GM21515 (cell line): Measurements from ENCODE around the gene DUS1L.

Experiments used
- ATAC-seq: cut with Tn5 transposase; IDR thresholded peaks from one replicate; pipeline ENCODE4 v1.9.1; 2021; ENCODE audit not compliant: unreplicated experiment

DUS1L gene

GRCh38 chr17:82101301-82101715, 35.7 kb upstream of the DUS1L start:
- no peak for ATAC-seq

- no peak for ATAC-seq
These were observed 35.1 kb upstream of the DUS1L start for GRCh38 chr17:82100502-82101298.

- ATAC-seq, result peak; percentile 6
These were observed 33.5 kb upstream of the DUS1L start for GRCh38 chr17:82098939-82099763.

GRCh38 chr17:82098169-82098938, 32.8 kb upstream of the DUS1L start, which contains the start of gene FASN:
FASN (minus strand) TSS chr17:82098236; CDS start chr17:82096445, 1,791 bp downstream.
- peak; percentile 60 for ATAC-seq

GRCh38 chr17:82097919-82098168, 32.2 kb upstream of the DUS1L start:
- peak; percentile 33 for ATAC-seq

GRCh38 chr17:82097184-82097918, 31.7 kb upstream of the DUS1L start:
- ATAC-seq, result peak; percentile 5

GRCh38 chr17:82096709-82097183, 31.1 kb upstream of the DUS1L start:
- ATAC-seq, result no peak

- ATAC-seq, result no peak
These were observed 30.4 kb upstream of the DUS1L start for GRCh38 chr17:82095777-82096708.

- no peak for ATAC-seq
These were observed 29.6 kb upstream of the DUS1L start for GRCh38 chr17:82094931-82095776.

GRCh38 chr17:82092995-82093751, 27.6 kb upstream of the DUS1L start:
- no peak for ATAC-seq

- ATAC-seq, result no peak
These were observed 27.0 kb upstream of the DUS1L start for GRCh38 chr17:82092628-82092994.

- ATAC-seq, result no peak
These were observed 26.5 kb upstream of the DUS1L start for GRCh38 chr17:82092094-82092586.

- no peak for ATAC-seq
These were observed 25.9 kb upstream of the DUS1L start for GRCh38 chr17:82091264-82092066.

- no peak for ATAC-seq
These were observed 25.1 kb upstream of the DUS1L start for GRCh38 chr17:82090549-82091263.

GRCh38 chr17:82089723-82090548, 24.3 kb upstream of the DUS1L start:
- ATAC-seq, result no peak
